Neural cell (in vitro differentiated cells): ENCODE measurements around the gene FIGLA. TPM values are rescaled to one million over a fixed set of nuclear protein-coding genes. Genes with fewer than 3 reads are reported as not detected.

Source experiments
- H2AFZ ChIP-seq: fragments of 200-600, 300-800 bp; sonication (generic), shearing (Covaris generic); 2 replicates; pipeline ENCODE4 v1.6.0; 2014; ENCODE audit warnings: low read depth, mild to moderate bottlenecking, antibody characterized with exemption, low read length, moderate library complexity
- H3F3A ChIP-seq: fragments of 200-600 bp; shearing (Covaris generic); 2 replicates; pipeline ENCODE4 v1.6.1; 2016; ENCODE audit warnings: mild to moderate bottlenecking, moderate library complexity, mixed read lengths, antibody characterized with exemption, low read length; ENCODE audit not compliant: insufficient read depth, poor library complexity, severe bottlenecking
- H3K27ac ChIP-seq: fragments of 200-600, 300-800 bp; sonication (generic), shearing (Covaris generic); 2 replicates; pipeline ENCODE4 v1.5.1; 2014; ENCODE audit warnings: mild to moderate bottlenecking, low read length, moderate library complexity
- H3K27me3 ChIP-seq: fragments of 300-800, 200-600 bp; sonication (generic), shearing (Covaris generic); 2 replicates; pipeline ENCODE4 v1.6.0; 2014; ENCODE audit warnings: mild to moderate bottlenecking, low read depth, low read length, moderate library complexity; ENCODE audit not compliant: insufficient read depth
- H3K36me3 ChIP-seq: fragments of 300-800, 200-600 bp; sonication (generic), shearing (Covaris generic); 2 replicates; pipeline ENCODE4 v1.5.1; 2014; ENCODE audit warnings: mild to moderate bottlenecking, antibody characterized with exemption, low read length, moderate library complexity; ENCODE audit not compliant: insufficient read depth
- H3K4me2 ChIP-seq: fragments of 300-800, 200-600 bp; sonication (generic), shearing (Covaris generic); 2 replicates; pipeline ENCODE4 v1.6.0; 2014; ENCODE audit warnings: mild to moderate bottlenecking, low read length
- H3K4me3 ChIP-seq: fragments of 300-800, 200-600 bp; sonication (generic), shearing (Covaris generic); 2 replicates; pipeline ENCODE4 v1.5.1; 2014; ENCODE audit warnings: mild to moderate bottlenecking, low read length, moderate library complexity
- H3K79me2 ChIP-seq: fragments of 200-600 bp; shearing (Covaris generic); replicated peaks from 2 replicates; pipeline ENCODE4 v1.6.0; 2014; ENCODE audit warnings: mild to moderate bottlenecking, low read length, moderate library complexity; ENCODE audit not compliant: insufficient read depth
- H3K9ac ChIP-seq: fragments of 300-800, 200-600 bp; sonication (generic), shearing (Covaris generic); 2 replicates; pipeline ENCODE4 v1.6.1; 2016; ENCODE audit warnings: mild to moderate bottlenecking, low read length, mixed read lengths
- H3K9me2 ChIP-seq: fragments of 200-600 bp; shearing (Covaris generic); 2 replicates; pipeline ENCODE4 v1.6.1; 2016; ENCODE audit warnings: mild to moderate bottlenecking, low read length, mixed read lengths; ENCODE audit not compliant: insufficient read depth
- H3K9me3 ChIP-seq: fragments of 200-600, 300-800 bp; sonication (generic), shearing (Covaris generic); 2 replicates; pipeline ENCODE4 v1.6.1; 2016; ENCODE audit warnings: mild to moderate bottlenecking, mixed run types, low read length, moderate library complexity, mixed read lengths
- H4K20me1 ChIP-seq: fragments of 200-600 bp; shearing (Covaris generic); 2 replicates; pipeline ENCODE4 v1.6.1; 2016; ENCODE audit warnings: mild to moderate bottlenecking, mixed run types; ENCODE audit not compliant: insufficient read depth
- EP300 ChIP-seq: fragments of 450-650 bp; conservative IDR thresholded peaks from 2 replicates; pipeline ENCODE4 v1.6.1; 2014; ENCODE audit warnings: antibody characterized with exemption, mild to moderate bottlenecking, moderate library complexity; ENCODE audit not compliant: poor library complexity, severe bottlenecking
- EZH2 ChIP-seq: fragments of 200-600, 300-800 bp; shearing (Covaris generic), sonication (generic); IDR thresholded peaks from 2 replicates; pipeline ENCODE4 v1.6.1; 2014; ENCODE audit warnings: antibody characterized with exemption, low read length, borderline replicate concordance, mild to moderate bottlenecking; ENCODE audit not compliant: insufficient read depth, poor library complexity, severe bottlenecking
- MXI1 ChIP-seq: fragments of 450-650 bp; conservative IDR thresholded peaks from 2 replicates; pipeline ENCODE4 v1.6.1; 2014; ENCODE audit warnings: antibody characterized with exemption, mild to moderate bottlenecking; ENCODE audit not compliant: poor library complexity, severe bottlenecking
- POLR2AphosphoS5 ChIP-seq: IDR thresholded peaks from 2 replicates; pipeline ENCODE4 v1.6.1; 2012
- RAD21 ChIP-seq: fragments of 450-650 bp; conservative IDR thresholded peaks from 2 replicates; pipeline ENCODE4 v1.6.1; 2014; ENCODE audit warnings: antibody characterized with exemption, mild to moderate bottlenecking, moderate library complexity
- REST ChIP-seq: IDR thresholded peaks from 2 replicates; pipeline ENCODE4 v1.6.1; 2012; ENCODE audit warnings: borderline replicate concordance
- SMC3 ChIP-seq: fragments of 450-650 bp; conservative IDR thresholded peaks from 2 replicates; pipeline ENCODE4 v1.6.1; 2014; ENCODE audit warnings: antibody characterized with exemption, mild to moderate bottlenecking, moderate library complexity; ENCODE audit not compliant: poor library complexity
- TAF1 ChIP-seq: IDR thresholded peaks from 2 replicates; pipeline ENCODE4 v1.6.1; 2012; ENCODE audit warnings: low read depth
- polyA minus RNA-seq: library from RNA; depleted of rRNA, polyadenylated mRNA; stranded (reverse); fragments of >200 nt; gene quantifications from 2 replicates; pipeline ENCODE4 v1.2.3, GENCODE V29; 2014
- polyA plus RNA-seq: library from polyadenylated mRNA; depleted of rRNA; stranded (reverse); fragments of >200 nt; gene quantifications from 2 replicates; pipeline ENCODE4 v1.2.3, GENCODE V29; 2014
- TF ChIP-seq, protein P1 (sequence below): fragments of 450-650 bp; IDR thresholded peaks from 2 replicates; pipeline ENCODE4 v1.5.1; 2014; ENCODE audit warnings: antibody characterized with exemption, mild to moderate bottlenecking, moderate library complexity; ENCODE audit not compliant: poor library complexity, severe bottlenecking

Gene FIGLA
- polyA plus RNA-seq: not detected in 2 replicates
- polyA minus RNA-seq: not detected in 2 replicates

DNA sequence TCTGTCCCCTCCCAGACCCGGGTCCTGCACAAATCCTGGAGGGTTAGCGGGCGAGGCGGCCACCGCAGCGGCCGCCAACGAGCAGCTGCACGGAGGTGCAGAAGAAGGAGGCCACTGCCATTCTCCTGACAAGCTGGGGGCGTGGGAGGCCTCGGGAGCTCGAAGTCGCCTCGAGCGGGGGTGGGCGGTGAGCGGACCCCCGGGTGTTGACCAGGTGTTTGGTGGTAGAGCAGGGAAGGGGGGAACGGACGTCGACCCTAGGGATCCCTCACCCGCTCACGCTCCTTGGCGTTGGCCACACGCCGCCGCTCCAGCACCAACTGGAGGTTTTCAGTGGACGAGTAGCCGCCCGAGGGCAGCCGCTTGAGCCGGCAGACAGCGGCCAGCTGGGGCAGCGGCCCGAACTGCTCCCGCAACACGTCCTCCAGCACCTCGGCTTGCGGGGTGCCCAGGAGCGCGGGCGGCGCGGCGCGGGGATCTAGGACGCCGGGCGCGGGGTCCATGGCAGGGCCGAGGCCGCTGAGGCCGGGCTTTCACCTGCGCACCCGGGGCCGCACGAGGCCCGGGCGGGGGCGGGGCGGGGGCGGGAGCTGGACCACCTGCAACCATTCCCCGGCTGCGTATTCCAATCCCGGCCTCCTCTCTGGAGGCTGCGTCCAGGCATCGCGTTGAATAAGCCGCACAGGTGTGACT lies at the start of gene FIGLA:
TSS of gene FIGLA (minus strand) at position 508 of the 693 bp plus-strand sequence. CDS start at position 503, 5 bp downstream.
- H3K36me3 ChIP-seq: no peaks in the 10 kb centered on the region
- H3K27ac ChIP-seq: no peak within 1 kb of the TSS
- H3K27me3 ChIP-seq: peaks cover 61% of the 10 kb centered on the region
- H3F3A ChIP-seq: no peaks in the 10 kb centered on the region
- H3K9ac ChIP-seq: no peak within 1 kb of the TSS
- H3K9me2 ChIP-seq: no peaks in the 10 kb centered on the region
- no peaks in the 10 kb centered on the region for H3K79me2 ChIP-seq
- no peak within 1 kb of the TSS for H2AFZ ChIP-seq
- H3K4me2 ChIP-seq: peak within 1 kb of the TSS; percentile 41
- no peaks in the 10 kb centered on the region for H4K20me1 ChIP-seq
- H3K9me3 ChIP-seq: peaks cover 2% of the 10 kb centered on the region
- H3K4me3 ChIP-seq: peak within 1 kb of the TSS; percentile 59
- TF ChIP-seq RAD21: no peak
- no peak for TF ChIP-seq POLR2AphosphoS5
- no peak for TF ChIP-seq EP300
- TF ChIP-seq SMC3: no peak
- no peak for TF ChIP-seq MXI1
- TF ChIP-seq REST: no peak
- no peak for TF ChIP-seq EZH2
- TF ChIP-seq, protein P1, sequence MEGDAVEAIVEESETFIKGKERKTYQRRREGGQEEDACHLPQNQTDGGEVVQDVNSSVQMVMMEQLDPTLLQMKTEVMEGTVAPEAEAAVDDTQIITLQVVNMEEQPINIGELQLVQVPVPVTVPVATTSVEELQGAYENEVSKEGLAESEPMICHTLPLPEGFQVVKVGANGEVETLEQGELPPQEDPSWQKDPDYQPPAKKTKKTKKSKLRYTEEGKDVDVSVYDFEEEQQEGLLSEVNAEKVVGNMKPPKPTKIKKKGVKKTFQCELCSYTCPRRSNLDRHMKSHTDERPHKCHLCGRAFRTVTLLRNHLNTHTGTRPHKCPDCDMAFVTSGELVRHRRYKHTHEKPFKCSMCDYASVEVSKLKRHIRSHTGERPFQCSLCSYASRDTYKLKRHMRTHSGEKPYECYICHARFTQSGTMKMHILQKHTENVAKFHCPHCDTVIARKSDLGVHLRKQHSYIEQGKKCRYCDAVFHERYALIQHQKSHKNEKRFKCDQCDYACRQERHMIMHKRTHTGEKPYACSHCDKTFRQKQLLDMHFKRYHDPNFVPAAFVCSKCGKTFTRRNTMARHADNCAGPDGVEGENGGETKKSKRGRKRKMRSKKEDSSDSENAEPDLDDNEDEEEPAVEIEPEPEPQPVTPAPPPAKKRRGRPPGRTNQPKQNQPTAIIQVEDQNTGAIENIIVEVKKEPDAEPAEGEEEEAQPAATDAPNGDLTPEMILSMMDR: no peak

DNA sequence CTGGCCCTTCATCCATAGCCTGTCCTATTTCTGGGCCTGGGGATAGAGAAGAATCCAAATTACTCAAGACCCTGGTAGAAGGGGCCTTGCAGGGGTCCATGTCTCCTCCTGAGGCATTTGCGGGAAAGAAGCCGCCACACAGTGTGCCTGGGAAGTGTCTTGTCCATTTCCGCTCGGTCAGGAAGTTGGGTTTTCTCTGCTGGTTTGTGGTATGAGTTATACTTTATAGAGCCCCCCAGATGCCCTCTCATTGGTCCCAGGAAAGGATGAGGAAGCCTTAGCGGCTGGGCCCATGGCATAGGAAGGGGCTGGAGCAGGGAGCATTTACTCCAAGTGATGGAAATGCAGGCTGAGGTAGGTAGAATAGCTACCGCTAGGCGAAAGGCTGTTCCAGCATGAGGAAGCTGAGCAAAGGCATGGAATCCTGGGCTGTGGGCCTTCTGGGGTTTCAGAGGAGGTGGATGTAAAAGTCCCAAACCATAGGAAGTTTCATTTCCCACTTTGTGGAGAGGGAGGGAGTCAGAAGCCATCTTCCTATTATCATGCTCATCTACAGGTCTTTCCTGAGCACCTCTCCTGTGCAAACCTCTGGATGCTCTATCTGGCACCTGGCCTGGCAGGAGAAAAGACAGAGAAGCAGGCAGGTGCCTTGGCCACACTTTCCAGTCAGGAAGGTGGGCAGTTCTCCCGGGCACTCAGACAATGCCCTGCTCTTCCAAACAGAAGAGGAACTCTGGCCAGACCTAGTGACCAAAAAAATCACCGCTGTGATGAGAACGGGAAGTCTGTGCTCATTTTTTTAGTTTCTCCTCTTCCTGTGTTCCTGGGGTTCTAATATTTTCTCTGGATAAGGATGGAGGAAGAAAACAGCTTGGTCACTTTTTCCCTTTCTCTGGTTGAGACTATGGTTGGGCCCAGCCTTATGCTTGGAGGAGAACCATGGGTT lies 47.8 kb upstream of the FIGLA start:
- Histone ChIP-seq H4K20me1 (no peaks in the 10 kb centered on the region), H3K4me3 (no peak overlapping the region), H3F3A (no peaks in the 10 kb centered on the region), H3K27me3 (no peaks in the 10 kb centered on the region), H2AFZ (no peak overlapping the region), H3K36me3 (no peaks in the 10 kb centered on the region), H3K9me2 (no peaks in the 10 kb centered on the region), H3K27ac (no peak overlapping the region), H3K9ac (no peak overlapping the region), H3K4me2 (no peak overlapping the region), H3K79me2 (no peaks in the 10 kb centered on the region), H3K9me3 (no peaks in the 10 kb centered on the region)
- TF ChIP-seq MXI1 (no peak), SMC3 (no peak), EZH2 (no peak), REST (no peak), POLR2AphosphoS5 (no peak), TAF1 (no peak), RAD21 (no peak), EP300 (no peak)
- TF ChIP-seq, protein P1: no peak
